ENCODE measurements around the gene ATP8B4. TPM values are rescaled to one million over a fixed set of nuclear protein-coding genes. Genes with fewer than 3 reads are reported as not detected.
A peak's percentile ranks its signal among the peaks of the same experiment; 100 is the strongest.

ATP8B4 gene
- total RNA-seq, 1 experiment from 2014 or later = 0.20 TPM

DNA sequence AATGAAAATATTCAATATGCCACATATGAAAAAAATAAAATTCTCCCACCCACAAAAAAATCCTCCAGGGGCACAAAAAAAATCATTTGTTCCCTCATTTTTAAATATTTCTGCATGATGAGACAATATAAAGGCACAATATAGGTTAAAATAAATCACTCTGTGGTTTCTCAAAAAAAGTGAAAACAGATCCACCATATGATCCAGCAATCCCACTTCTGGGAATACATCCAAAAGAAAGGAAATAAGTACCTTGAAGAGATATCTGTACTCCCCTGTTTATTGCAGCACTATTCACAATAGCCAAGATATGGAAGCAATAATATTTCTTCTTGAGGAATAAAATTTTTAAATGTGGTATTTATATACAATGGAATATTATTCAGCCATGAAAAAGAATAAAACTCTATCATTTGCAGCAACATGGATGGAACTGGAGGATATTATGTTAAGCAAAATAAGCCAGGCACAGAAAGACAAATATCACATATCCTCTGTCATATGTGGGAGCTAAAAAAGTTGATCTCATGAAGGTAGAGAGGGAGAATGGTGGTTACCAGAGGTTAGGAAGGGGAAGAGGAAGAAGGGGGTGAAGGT lies 1.5 kb downstream of the ATP8B4 start:
- Histone ChIP-seq H3K9me2 (ENCODE audit: insufficient read depth) (no peaks in the 10 kb centered on the region), H3K36me3 (ENCODE audit: low read depth) (no peaks in the 10 kb centered on the region), H2AFZ (no peak overlapping the region), H3K4me1 (replicated peaks; ENCODE audit: insufficient read depth) (no peaks in the 10 kb centered on the region), H3K27me3 (ENCODE audit: insufficient read depth, low read depth) (no peaks in the 10 kb centered on the region), H3K27ac (no peak overlapping the region), H3F3A (ENCODE audit: insufficient read depth, low read depth) (no peaks in the 10 kb centered on the region), H3K4me2 (no peak overlapping the region), H3K79me2 (ENCODE audit: low read depth) (no peaks in the 10 kb centered on the region), H4K20me1 (ENCODE audit: insufficient read depth) (no peaks in the 10 kb centered on the region), H3K9me3 (ENCODE audit: insufficient read depth, low read depth) (no peaks in the 10 kb centered on the region), H3K4me3 (no peak overlapping the region)
- CTCF ChIA-PET = no interaction called here
- POLR2A ChIA-PET (ENCODE audit: unreplicated experiment) = no interaction called here
- intact Hi-C loops (cut with micrococcal nuclease; ENCODE audit: unreplicated experiment) = no loop called here
- DNase-seq = no peak
- no peak for TF ChIP-seq EZH2 (IDR thresholded peaks at IDR 0.05; ENCODE audit: low read depth)
- TF ChIP-seq, protein P1, sequence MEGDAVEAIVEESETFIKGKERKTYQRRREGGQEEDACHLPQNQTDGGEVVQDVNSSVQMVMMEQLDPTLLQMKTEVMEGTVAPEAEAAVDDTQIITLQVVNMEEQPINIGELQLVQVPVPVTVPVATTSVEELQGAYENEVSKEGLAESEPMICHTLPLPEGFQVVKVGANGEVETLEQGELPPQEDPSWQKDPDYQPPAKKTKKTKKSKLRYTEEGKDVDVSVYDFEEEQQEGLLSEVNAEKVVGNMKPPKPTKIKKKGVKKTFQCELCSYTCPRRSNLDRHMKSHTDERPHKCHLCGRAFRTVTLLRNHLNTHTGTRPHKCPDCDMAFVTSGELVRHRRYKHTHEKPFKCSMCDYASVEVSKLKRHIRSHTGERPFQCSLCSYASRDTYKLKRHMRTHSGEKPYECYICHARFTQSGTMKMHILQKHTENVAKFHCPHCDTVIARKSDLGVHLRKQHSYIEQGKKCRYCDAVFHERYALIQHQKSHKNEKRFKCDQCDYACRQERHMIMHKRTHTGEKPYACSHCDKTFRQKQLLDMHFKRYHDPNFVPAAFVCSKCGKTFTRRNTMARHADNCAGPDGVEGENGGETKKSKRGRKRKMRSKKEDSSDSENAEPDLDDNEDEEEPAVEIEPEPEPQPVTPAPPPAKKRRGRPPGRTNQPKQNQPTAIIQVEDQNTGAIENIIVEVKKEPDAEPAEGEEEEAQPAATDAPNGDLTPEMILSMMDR (conservative IDR thresholded peaks at IDR 0.05) = no peak
- BruUV-seq (replicated peaks) = no TSS peak

DNA sequence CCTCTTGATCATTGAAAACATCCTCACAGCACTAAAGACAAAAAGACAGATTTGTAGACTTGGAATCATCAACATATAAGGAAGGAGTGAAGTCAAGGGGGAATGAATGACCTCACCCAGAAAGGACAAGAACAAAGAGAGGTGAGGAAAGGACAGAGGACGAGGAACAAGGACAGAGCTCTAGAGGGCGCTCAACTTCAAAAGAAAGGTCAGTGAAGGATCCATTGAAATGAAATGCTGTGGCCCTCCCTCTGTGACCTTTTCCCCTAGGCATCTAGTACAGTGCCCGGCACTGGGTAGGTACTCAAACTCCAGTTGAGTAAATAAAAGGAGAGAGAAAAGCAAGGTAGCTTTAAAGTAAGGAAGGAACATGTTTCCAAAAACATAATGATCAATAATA lies 2.6 kb downstream of the ATP8B4 start:
- H3K4me3 ChIP-seq = no peak overlapping the region
- H3K79me2 ChIP-seq (ENCODE audit: low read depth) = no peaks in the 10 kb centered on the region
- no peak overlapping the region for H3K27ac ChIP-seq
- H3F3A ChIP-seq (ENCODE audit: insufficient read depth, low read depth) = no peaks in the 10 kb centered on the region
- no peak for TF ChIP-seq EZH2 (IDR thresholded peaks at IDR 0.05; ENCODE audit: low read depth)
- TF ChIP-seq, protein P1 (conservative IDR thresholded peaks at IDR 0.05) = peak; percentile 42; the same call in 1 of the 2 replicates
- intact Hi-C loops (cut with micrococcal nuclease; ENCODE audit: unreplicated experiment) = no loop called here
- H3K36me3 ChIP-seq (ENCODE audit: low read depth) = no peaks in the 10 kb centered on the region
- ChIA-PET CTCF (interaction anchor here (0.6 kb wide), 2 partner anchors 267 to 1259 kb away, joined by 3 read pairs; no protein-coding TSS in a partner anchor), POLR2A (ENCODE audit: unreplicated experiment) (no interaction called here)
- H2AFZ ChIP-seq = no peak overlapping the region
- no peaks in the 10 kb centered on the region for H3K9me3 ChIP-seq (ENCODE audit: insufficient read depth, low read depth)
- BruUV-seq (replicated peaks) = no TSS peak
- DNase-seq = no peak
- H3K4me1 ChIP-seq (replicated peaks; ENCODE audit: insufficient read depth) = no peaks in the 10 kb centered on the region
- H3K9me2 ChIP-seq (ENCODE audit: insufficient read depth) = no peaks in the 10 kb centered on the region
- H3K4me2 ChIP-seq = no peak overlapping the region
- no peaks in the 10 kb centered on the region for H4K20me1 ChIP-seq (ENCODE audit: insufficient read depth)
- H3K27me3 ChIP-seq (ENCODE audit: insufficient read depth, low read depth) = no peaks in the 10 kb centered on the region

DNA sequence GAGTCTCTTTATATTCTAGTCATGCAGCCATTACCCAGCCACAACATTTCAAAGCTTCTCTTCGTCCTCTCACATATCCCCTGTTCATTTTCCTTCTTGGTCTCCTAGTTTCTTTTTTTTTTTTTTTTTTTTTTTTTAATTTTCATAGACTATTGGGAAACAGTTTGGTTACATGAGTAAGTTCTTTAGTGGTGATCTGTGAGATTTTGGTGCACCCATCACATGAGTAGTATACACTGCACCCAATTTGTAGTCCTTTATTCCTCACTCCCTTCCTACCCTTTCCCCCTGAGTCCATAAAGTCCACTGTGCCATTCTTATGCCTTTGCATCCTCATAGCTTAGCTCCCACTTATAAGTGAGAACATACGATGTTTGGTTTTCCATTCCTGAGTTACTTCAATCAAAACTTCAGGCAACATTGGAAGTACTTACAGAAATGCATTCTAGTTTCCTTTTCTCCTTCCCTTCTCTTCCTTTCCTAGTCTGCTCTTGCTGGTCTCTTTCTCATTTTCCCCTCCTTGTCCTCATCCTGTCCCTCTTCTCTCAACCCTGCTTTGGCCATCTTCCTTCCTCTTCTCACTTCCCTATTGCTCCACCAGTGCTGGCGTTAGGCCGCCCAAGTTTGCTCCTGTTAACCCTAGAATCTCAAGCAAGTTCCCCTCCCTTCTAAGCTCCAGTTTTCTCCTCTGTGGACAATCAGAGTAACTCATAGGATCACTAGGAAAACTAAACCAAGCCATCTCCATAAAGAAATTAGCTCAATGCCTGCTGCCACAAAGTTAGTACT lies 4.8 kb downstream of the ATP8B4 start:
- Histone ChIP-seq H3K4me2 (no peak overlapping the region), H3K9me3 (ENCODE audit: insufficient read depth, low read depth) (no peaks in the 10 kb centered on the region), H3K9me2 (ENCODE audit: insufficient read depth) (no peaks in the 10 kb centered on the region), H3K27me3 (ENCODE audit: insufficient read depth, low read depth) (no peaks in the 10 kb centered on the region), H3K4me1 (replicated peaks; ENCODE audit: insufficient read depth) (no peaks in the 10 kb centered on the region), H3K36me3 (ENCODE audit: low read depth) (no peaks in the 10 kb centered on the region), H3K27ac (no peak overlapping the region), H2AFZ (no peak overlapping the region), H3F3A (ENCODE audit: insufficient read depth, low read depth) (no peaks in the 10 kb centered on the region), H4K20me1 (ENCODE audit: insufficient read depth) (no peaks in the 10 kb centered on the region), H3K4me3 (no peak overlapping the region), H3K79me2 (ENCODE audit: low read depth) (no peaks in the 10 kb centered on the region)
- ChIA-PET POLR2A (ENCODE audit: unreplicated experiment) (no interaction called here), CTCF (no interaction called here)
- intact Hi-C loops (cut with micrococcal nuclease; ENCODE audit: unreplicated experiment) = no loop called here
- TF ChIP-seq, protein P1 (conservative IDR thresholded peaks at IDR 0.05) = no peak
- no peak for TF ChIP-seq EZH2 (IDR thresholded peaks at IDR 0.05; ENCODE audit: low read depth)
- no peak for DNase-seq
- BruUV-seq (replicated peaks) = no TSS peak
